Activated T-cell treated with anti-CD3 and anti-CD28 coated beads, Interleukin-2, amount 50 U/mL, for 1 hour (primary cell): Measurements from ENCODE around the gene SLC25A52.
"Not testable (repeated sequence)": the region's sequence is repeated elsewhere in the genome, so short reads cannot be mapped to it uniquely, and the experiment has no call there.

Experiments used
- DNase-seq: peaks from one replicate; pipeline ENCODE4 v3.0.0-alpha.2; 2020

SLC25A52 gene

DNA sequence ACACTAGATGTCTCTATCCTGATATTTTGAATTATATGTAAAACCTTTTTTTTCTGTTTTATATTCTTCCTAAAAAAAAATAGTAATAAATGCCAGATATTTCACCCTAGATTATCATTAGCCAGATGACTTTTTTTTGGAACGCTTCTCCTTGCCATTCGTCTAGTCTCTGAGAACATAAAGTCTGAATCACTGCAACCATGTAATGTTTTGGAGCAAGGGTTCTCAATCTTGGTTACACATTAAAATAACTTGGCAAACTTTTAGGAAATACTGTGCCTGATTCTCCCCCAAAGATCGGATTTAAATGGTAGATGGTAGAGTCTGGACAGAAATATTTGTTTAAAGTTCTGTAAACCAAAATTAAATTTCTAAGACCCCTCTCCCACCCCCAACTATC lies 21.0 kb downstream of the SLC25A52 start:
- DNase-seq: no peak

DNA sequence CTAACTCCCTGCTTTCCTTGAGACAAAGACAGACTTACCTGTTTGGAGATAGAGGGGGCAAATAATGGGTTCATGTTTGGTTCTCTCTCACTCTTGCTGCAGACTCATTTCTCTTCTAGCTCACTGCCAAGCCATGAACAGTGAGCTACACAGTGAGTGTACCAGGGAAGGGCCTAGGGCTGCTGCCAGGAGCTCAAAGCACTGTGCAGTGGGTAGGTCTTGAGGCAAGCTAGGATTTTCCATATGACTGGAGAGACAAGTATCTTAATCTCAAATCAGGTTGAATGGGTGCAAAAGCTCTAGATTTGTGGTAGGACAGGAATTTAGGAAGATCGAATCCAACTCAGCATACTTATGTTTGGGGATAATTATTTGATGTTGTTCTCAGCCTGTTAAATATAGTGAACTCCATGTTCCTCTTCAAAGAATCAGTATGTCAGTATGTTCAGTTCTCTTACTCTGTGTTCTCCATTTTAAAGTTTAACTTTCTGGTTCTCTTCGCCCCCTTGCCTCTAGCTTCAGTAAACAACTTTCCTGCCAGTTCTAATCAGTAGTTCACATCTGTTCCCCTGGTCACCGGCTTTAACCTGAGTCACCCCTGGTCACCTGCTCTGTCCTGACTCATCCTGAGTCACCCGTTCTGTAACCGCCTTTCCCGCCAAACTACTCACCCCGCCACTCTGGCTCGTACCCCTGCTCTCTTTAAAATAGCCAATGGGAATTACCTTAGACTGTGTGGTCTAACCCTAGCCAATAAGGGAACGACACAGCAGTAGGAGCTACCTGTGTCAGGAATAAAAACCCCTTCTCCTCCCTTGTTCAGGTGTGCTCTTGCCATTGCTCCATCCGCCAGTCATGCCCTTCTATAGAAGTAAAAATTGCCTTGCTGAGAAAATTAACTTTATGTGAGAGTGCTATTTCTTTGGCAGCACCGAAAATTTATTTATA lies 21.9 kb downstream of the SLC25A52 start:
- no peak for DNase-seq

DNA sequence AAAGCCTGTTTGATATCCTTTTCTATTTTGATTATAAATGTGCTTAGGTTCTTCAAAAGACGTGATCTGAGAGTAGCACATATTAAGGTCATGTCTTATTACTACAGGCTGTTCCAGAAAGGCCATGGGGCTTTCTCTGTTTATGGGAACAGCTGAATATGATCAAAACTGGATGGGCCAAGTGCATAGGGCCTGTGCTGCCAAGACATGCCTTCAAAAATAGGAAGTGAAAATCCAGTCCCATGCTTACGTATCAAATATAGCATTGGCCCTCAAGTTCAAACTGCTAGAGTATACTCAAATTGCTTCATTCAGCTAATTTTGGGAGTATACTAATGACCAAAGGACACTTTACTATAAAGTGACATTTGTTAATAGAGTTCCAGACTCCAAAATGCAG lies 24.1 kb downstream of the SLC25A52 start:
- DNase-seq: no peak

DNA sequence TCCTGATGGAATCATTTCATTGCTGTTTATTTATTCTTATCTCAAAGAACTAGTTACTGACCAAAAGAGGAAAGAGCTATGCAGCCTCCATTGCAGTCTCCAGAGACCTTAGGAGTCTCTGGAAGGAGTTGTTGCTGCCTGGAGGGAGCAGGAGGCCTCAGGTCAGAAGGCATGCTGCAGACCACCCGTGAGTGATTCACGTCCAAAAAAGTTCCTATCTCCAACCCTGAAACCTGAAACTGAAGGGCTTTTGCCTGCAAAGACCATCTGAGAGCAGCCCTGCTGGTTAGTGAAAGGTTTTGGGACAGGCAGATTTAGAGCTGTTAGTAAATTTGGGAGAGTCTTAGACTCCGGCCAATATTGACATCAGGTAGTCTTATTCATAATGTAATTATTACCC lies 29.1 kb downstream of the SLC25A52 start:
- no peak for DNase-seq

DNA sequence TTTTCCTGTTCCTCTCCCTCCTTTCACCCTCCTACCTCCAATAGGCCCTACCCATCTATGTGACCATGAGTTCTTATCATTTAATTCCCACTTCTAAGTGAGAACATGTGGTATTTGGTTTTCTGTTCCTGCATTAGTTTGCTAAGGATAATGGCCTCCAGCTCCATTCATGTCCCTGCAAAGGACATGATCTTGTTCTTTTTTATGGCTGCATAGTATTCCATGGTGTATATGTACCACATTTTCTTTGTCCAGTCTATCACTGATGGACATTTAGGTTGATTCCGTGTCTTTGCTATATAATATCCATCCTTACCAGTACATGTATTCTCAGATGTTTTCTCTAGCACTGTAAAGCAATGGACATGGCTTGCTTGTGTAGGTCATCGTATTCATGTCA lies 31.5 kb downstream of the SLC25A52 start:
- DNase-seq: not testable (repeated sequence)

DNA sequence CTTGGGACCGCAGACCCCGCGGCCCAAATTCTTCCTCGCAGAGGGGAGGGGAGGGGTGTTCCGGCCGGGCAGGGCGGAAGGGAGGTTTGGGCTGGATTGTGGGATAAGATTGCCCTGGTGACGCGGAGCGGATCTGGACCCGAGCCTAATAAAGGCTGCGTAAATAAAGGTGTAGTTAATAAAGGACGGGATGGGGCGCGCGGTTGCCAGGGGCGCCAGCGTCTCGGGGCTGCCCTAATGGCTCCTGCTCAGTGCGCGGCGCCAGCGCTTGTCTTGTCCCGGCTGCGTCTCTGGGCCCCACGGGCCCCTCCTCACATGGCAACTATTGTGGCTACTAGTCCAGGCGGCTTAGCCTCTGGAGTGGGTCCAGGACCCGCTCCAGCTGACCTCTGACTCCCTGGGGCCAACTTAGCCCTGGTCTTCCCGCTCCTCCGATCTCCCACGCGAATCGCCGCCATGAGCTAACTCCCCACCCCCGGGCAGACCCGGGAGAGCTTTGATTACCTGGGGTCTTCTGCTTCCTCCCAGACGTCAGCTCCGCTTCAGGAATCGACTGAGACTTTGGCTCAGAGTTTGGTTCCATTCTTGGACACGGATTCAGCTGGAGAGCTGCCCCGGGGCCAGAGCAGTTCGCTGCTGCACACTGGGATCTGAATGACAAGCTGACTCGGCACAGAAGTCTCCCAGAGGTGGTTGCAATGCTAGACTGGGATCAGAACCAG lies 36.5 kb downstream of the SLC25A52 start:
- no peak for DNase-seq

DNA sequence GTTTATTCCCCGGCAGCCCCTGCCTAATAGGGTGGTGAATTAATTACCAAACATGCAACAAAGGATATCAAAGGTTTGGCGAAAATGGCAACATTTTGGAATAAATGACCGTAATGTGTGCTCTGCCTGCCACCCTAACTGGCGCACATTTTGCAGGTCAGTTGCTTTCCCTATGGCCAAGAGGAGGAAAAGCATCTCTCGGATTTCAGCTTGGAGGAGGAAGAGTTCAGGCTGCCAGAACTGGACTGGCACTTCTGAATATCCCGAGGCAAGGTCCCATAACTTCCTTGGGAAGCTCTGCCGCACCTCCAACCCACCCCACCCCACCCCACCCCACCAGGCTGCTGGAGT lies 37.1 kb downstream of the SLC25A52 start:
- no peak for DNase-seq

DNA sequence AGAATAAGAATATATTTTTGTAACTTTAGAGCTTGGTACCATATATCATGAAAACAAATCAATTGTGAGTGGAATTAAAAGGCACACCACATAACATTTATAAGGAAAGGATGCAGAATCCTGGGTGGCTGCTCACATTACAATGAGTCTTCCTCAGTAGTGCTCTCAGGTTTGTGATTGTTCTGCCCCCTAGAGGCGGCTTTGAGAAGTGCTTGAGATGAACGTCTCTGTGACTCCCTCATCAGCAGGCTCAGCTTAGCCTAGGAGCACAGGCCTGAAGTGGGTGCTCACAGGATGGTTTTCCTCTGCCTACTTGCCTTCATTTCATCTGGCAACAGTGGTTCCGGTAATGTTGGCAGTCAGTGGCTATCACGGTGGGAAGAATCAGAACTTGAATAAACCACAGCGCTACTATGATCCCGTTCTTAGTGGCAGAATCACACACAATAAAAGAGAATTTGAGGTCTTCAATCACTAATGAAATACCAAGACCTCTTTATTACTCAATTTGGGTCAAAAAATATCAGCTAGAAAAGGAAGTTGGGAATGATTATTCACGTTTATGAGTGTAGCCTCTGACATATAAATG lies 38.2 kb downstream of the SLC25A52 start:
- DNase-seq: peak; percentile 58

DNA sequence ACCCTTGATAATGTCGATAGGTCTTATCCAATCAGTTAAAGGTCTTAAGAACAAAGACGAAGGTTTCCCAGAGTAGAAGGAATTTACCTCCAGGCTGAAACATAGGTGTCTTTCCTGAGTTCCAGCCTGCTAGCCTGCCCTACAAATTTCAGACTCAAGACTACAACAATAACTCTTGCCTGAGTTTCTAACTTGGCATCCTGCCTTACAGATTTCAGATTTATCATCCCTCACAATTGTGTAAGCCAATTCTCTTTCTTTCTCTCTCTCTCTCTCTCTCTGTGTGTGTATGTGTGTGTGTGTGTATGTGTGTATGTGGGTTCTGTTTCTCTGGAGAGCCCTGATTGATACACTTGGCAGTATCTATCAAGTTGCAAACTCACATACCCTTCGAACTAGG lies 39.1 kb downstream of the SLC25A52 start:
- DNase-seq: no peak

DNA sequence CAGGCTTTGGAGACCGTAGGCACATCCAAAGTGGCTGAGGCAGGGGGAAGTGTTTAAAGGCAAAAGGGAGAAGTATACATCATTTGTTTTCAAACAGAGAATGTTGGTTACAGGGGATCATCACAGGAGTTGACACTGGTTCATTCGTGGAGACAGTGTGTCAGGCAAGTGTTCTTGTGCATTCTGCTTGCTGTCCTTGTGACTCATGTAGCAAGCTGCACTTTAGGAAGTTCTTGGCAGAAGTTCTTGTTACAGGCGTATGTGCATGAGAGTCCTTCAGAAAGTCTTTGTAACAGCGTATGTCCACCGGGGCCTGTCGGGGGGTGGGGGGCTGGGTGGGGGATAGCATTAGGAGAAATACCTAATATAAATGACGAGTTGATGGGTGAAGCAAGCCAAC lies 39.8 kb downstream of the SLC25A52 start:
- DNase-seq: no peak

DNA sequence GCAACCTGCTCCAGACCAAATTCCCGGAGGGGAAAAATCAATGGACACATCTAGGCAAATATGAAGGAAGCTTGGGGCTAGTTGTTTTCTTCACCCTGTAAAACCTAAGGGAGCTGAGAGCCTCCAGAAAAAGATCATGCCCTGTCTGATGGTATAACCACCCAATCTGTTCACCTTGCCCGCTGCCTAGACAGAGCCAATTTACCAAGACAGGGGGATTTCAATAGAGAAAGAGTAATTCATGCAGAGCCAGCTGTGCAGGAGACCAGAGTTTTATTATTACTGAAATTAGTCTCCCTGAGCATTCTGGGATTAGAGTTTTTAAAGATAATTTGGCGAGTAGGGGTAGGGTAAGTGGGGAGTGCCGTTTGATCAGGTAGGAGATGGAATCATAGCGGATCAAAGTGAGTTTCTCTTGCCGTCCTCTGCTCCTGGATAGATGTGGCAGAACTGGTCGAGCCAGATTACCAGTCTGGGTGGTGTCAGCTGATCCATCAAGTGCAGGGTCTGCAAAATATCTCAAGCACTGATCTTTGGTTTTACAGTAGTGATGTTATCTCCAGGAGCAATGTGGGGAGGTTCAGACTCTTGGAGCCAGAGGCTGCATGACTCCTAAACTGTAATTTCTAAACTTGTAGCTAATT lies 41.2 kb downstream of the SLC25A52 start:
- no peak for DNase-seq

DNA sequence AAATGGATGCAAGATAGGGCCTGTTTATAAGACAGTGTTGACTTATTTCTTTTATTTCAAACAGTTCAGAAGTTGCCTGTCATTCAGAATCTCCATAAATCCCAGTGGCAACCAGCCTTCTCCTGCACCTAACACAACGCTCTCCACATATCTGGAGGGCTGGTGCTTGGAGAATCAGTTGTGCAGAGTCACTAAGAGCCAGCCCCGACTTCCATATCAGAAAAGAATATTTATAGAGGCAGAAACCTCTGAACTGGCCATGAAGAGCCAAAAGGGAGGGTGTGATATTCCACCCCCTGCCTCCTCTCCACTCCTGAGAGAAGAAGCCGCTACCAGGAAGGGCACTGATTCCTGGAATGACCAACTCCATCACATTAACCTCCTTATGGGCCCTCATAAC lies 42.3 kb downstream of the SLC25A52 start:
- no peak for DNase-seq

DNA sequence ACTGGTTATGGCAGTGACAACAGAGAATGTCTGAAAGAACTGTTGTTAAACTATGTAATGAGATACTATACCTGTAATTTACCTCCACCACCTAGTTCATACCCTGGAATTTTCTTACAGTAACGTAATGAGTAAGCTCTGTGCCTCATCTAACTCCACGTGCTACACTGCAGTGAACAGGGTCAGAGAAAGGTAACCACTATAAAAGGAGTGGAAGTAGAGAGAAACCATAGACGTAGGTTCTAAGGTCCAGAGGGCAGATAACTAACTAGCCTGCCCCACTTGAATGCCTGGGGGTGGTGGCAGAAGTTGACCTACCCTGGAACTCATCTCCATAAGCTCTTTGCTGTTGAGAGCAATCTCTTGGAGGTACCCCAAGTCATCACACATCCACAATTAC lies 44.3 kb downstream of the SLC25A52 start:
- no peak for DNase-seq

DNA sequence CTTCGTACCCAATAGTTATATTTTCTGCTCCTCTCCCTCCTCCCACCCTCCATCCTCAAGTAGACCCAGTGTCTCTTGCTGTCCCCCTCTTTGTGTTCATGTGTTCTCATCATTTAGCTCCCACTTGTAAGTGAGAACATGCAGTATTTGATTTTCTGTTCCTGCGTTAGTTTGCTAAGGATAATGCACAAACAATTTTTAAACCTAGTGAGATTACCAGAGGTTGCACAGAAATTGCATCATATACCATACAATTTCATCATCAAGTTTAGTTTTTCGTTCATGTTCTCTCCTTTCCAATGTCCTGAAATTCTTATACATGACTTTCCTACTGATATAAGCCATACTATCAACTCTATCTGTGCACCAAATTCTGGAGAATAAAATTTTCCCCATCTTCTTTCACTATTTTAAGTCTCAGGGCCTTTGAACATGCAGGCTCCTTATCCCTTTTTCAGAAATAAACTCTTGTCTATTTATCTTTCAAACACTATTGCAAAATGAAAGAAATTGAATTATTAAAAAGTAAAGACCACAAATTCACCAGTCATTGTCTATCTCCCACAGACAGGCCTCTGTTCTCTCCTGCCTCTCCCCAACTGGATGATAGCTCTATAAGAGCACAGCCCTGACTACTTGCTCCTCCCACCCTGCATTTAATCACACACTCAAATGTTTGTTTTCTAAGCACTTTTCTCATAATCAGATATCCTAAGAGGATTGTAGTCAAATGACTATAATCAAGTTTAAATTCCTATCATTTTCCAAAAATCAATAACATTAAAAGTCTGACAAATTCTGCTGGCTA lies 49.1 kb downstream of the SLC25A52 start:
- DNase-seq: no peak

DNA sequence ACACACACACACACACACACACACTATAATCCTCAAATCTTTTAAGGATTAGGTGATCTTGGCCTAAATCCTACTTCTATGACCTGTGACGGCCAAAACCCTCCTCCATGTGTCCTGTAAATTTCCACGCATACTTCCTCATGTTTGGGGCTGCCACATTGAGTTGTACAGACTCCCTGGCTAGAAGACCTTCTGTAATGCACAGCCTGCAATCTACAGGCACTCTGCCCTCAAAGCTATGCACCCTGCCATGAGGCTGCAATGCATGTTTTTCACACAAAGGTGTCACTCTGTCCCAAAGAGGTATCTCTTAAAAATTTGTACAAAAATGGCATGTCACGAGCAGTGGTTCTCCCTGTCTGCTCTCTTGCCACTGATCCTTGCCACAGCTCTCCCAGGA lies 49.9 kb downstream of the SLC25A52 start:
- DNase-seq: no peak
